K562 (cell line): ENCODE data around the gene LACTBL1. TPM values are rescaled to one million over a fixed set of nuclear protein-coding genes. Genes with fewer than 3 reads are reported as not detected.

Source experiments
- ATAC-seq: fragments of 200-7000 bp; cut with Tn5 transposase; 3 replicates; pipeline ENCODE4 v1.9.1; 2020; ENCODE audit warnings: moderate library complexity
- BruUV-seq: library from RNA; stranded (reverse); fragments of 400-500 nt; replicated peaks from 2 replicates; lab custom pipeline; 2021; lab: Mats Ljungman, UMichigan
- CTCF ChIA-PET: fragments of 300-600 bp; formaldehyde crosslinking; extraction: SDS; loops from one replicate; lab custom pipeline; 2021; ENCODE audit warnings: low intra/inter-chr PET ratio; lab: Yijun Ruan, JAX
- POLR2A ChIA-PET: fragments of 300-600, 350-650 bp; sonication (Branson Sonifier 250); formaldehyde crosslinking; extraction: SDS; loops from one replicate; lab custom pipeline; 2021; ENCODE audit warnings: antibody characterized with exemption, inconsistent platforms; lab: Yijun Ruan, JAX
- DNase-seq, 4 experiments: peaks; one replicate each; pipeline versions ENCODE4 v3.0.0 to v3.0.0-alpha.2; 2011 to 2018; ENCODE audit warnings: low spot score in 3 of 4, mixed read lengths in 3 of 4; ENCODE audit errors: extremely low read depth in 1 of 4
- FAIRE-seq: peaks from 2 replicates; lab custom pipeline; 2011; peaks lifted over from hg19 to GRCh38; lab: Jason Lieb, UNC
- H2AFZ ChIP-seq: 2 replicates; pipeline ENCODE4 v1.6.0; 2011; ENCODE audit warnings: low read depth, low read length, control low read depth, inconsistent platforms
- H3K27ac ChIP-seq: fragments of 200-600 bp; 3 replicates; pipeline ENCODE4 v1.8.0; 2011; ENCODE audit warnings: low read depth, mild to moderate bottlenecking, control low read depth, inconsistent platforms, low read length, moderate library complexity, mixed read lengths; ENCODE audit errors: extremely low read depth
- H3K27me3 ChIP-seq, 2 experiments: fragments of 300-600 bp in 1 of 2; 2 replicates in 1 of 2; 3 replicates in 1 of 2; pipeline versions ENCODE4 v1.6.0 to v1.8.0; 2011; ENCODE audit warnings: inconsistent platforms in 2 of 2, low read length in 2 of 2, mild to moderate bottlenecking in 1 of 2, mixed read lengths in 1 of 2, moderate library complexity in 1 of 2; ENCODE audit not compliant: control insufficient read depth in 2 of 2, insufficient read depth in 2 of 2
- H3K36me3 ChIP-seq: fragments of 300-600 bp; 3 replicates; pipeline ENCODE4 v1.8.0; 2011; ENCODE audit warnings: mild to moderate bottlenecking, low read length, inconsistent platforms; ENCODE audit not compliant: control insufficient read depth, insufficient read depth
- H3K4me1 ChIP-seq, 2 experiments: fragments of 200-600 bp in 1 of 2; replicated peaks in 1 of 2; 2 replicates in 1 of 2; 3 replicates in 1 of 2; pipeline versions ENCODE4 v1.5.1 to v1.8.0; 2011; ENCODE audit warnings: inconsistent platforms in 2 of 2, low read length in 2 of 2, mild to moderate bottlenecking in 1 of 2, mixed read lengths in 1 of 2, moderate library complexity in 1 of 2; ENCODE audit not compliant: control insufficient read depth in 2 of 2, insufficient read depth in 2 of 2
- H3K4me2 ChIP-seq: 2 replicates; pipeline ENCODE4 v1.6.1; 2011; ENCODE audit warnings: low read length, control low read depth, inconsistent platforms, mixed read lengths; ENCODE audit not compliant: insufficient read depth
- H3K4me3 ChIP-seq: fragments of 200-600 bp; sonication (generic), shearing (Covaris generic); 2 replicates; pipeline ENCODE4 v1.5.1; 2016; ENCODE audit warnings: control low read depth, inconsistent platforms
- H3K79me2 ChIP-seq: fragments of 200-600 bp; 3 replicates; pipeline ENCODE4 v1.8.0; 2011; ENCODE audit warnings: low read length, inconsistent platforms; ENCODE audit not compliant: control insufficient read depth, insufficient read depth
- H3K9ac ChIP-seq, 2 experiments: 2 replicates each; pipeline versions ENCODE4 v1.6.0 to v1.6.1; 2011; ENCODE audit warnings: low read depth in 2 of 2, low read length in 2 of 2, control low read depth in 1 of 2, inconsistent platforms in 1 of 2, mild to moderate bottlenecking in 1 of 2, mixed read lengths in 1 of 2; ENCODE audit not compliant: insufficient read depth in 1 of 2
- H3K9me1 ChIP-seq: one replicate; pipeline ENCODE4 v1.6.0; 2011; ENCODE audit warnings: inconsistent platforms, mild to moderate bottlenecking, low read length, moderate library complexity; ENCODE audit not compliant: control insufficient read depth, insufficient read depth
- H3K9me3 ChIP-seq: replicated peaks from 2 replicates; pipeline ENCODE4 v1.5.1; 2011; ENCODE audit warnings: low read depth, low read length, inconsistent platforms; ENCODE audit not compliant: control insufficient read depth, insufficient read depth
- H4K20me1 ChIP-seq: replicated peaks from 2 replicates; pipeline ENCODE4 v1.6.1; 2011; ENCODE audit warnings: low read length, inconsistent platforms, mixed read lengths; ENCODE audit not compliant: control insufficient read depth, insufficient read depth
- BCLAF1 ChIP-seq, 2 experiments: fragments of 450-650 bp in 1 of 2; IDR thresholded peaks; 2 replicates each; pipeline ENCODE4 v1.6.1; 2011 to 2017; ENCODE audit warnings: low read depth in 2 of 2, antibody characterized with exemption in 1 of 2, borderline replicate concordance in 1 of 2, low read length in 1 of 2, mild to moderate bottlenecking in 1 of 2, mixed read lengths in 1 of 2; ENCODE audit not compliant: control insufficient read depth in 1 of 2
- ELK1 ChIP-seq: sonication (generic); formaldehyde crosslinking; IDR thresholded peaks from 2 replicates; pipeline ENCODE4 v1.8.1; 2022; ENCODE audit warnings: missing genetic modification reagents
- GATAD2A ChIP-seq: fragments of 450-650 bp; IDR thresholded peaks from 2 replicates; pipeline ENCODE4 v1.6.1; 2017
- MLLT1 ChIP-seq, 2 experiments: fragments of 450-650 bp; IDR thresholded peaks; 2 replicates each; pipeline ENCODE4 v1.6.1; 2016
- RBFOX2 ChIP-seq: fragments of 200-400 bp; formaldehyde crosslinking; IDR thresholded peaks from 2 replicates; pipeline ENCODE4 v1.6.1; 2017; ENCODE audit warnings: low read depth, mild to moderate bottlenecking, low read length, moderate library complexity
- TRIM25 ChIP-seq: fragments of 450-650 bp; IDR thresholded peaks from 2 replicates; pipeline ENCODE4 v1.7.0; 2016; ENCODE audit warnings: borderline replicate concordance
- WGBS: fragments of 100-300 bp; shearing (Covaris generic); methylation state at CpG from one replicate; pipeline ENCODE4 v1.1.6; 2016; ENCODE audit warnings: low coverage, mixed read lengths; ENCODE audit not compliant: insufficient coverage; ENCODE audit errors: missing lambda C conversion rate; 5-methylcytosine and 5-hydroxymethylcytosine counted together
- in situ Hi-C: fragments of 300-500 bp; cut with MboI; formaldehyde crosslinking; loops from 4 replicates; pipeline ENCODE4 v1.15.0; 2018; ENCODE audit warnings: inconsistent platforms, mixed read lengths
- intact Hi-C: fragments of 100-400 bp; cut with micrococcal nuclease; formaldehyde crosslinking; loops from 2 replicates; pipeline ENCODE4 v1.14.2; 2022
- polyA plus RNA-seq, 8 experiments: library from polyadenylated mRNA; depleted of rRNA in 4 of 8; stranded (reverse) in 5 of 8; unstranded in 3 of 8; fragments of >200 nt; fragmentation: Nextera tagmentation in 2 of 8; fragmentation: Illumina TruSeq in 1 of 8; extraction: Ambion mirVana in 2 of 8; extraction: Trizol in 1 of 8; gene quantifications; 2 replicates each; pipeline versions ENCODE4 v1.2.1 to v1.2.3, GENCODE V29; 2011 to 2014; ENCODE audit warnings: inconsistent platforms in 1 of 8, missing spikeins in 1 of 8
- total RNA-seq, 7 experiments: library from RNA; depleted of rRNA in 6 of 7; stranded (reverse); fragments of >200 nt in 6 of 7; fragmentation: Illumina TruSeq in 2 of 7; extraction: Trizol in 2 of 7; gene quantifications; 2 replicates each; pipeline versions ENCODE4 v1.2.1 to v1.2.3, GENCODE V29; 2011 to 2021; ENCODE audit warnings: low replicate concordance in 1 of 7

LACTBL1 gene
- total and polyA plus RNA-seq, 9 of the 15 experiments (the other 6 are each of a cell fraction or from before 2014, with no cell fraction given), result not detected

- intact Hi-C loops (no loop called here), in situ Hi-C loops (no loop called here)
- peaks cover 24% of the 10 kb centered on the region for H4K20me1 ChIP-seq
- ChIA-PET POLR2A (no interaction called here), CTCF (no interaction called here)
- no peak overlapping the region for H3K9ac ChIP-seq
- TF ChIP-seq GATAD2A (no peak), MLLT1 (IDR thresholded peaks at IDR 0.05) (no peak), ELK1 (CRISPR knock-in tag) (no peak), RBFOX2 (no peak), TRIM25 (no peak), BCLAF1 (IDR thresholded peaks at IDR 0.05; ENCODE audit: borderline replicate concordance in 1 of 2, control insufficient read depth in 1 of 2, low read depth in 2 of 2, low read length in 1 of 2) (no peak)
- WGBS, result 3% methylated on average over 13 of the region's 13 CpGs
- peaks cover 31 to 91% of the 10 kb centered on the region in 2 experiments for H3K27me3 ChIP-seq
- no peak overlapping the region for H3K4me3 ChIP-seq
- no peak overlapping the region for H3K4me2 ChIP-seq
- H3K9me1 ChIP-seq, result no peaks in the 10 kb centered on the region
- BruUV-seq, result no TSS peak
- no peaks in the 10 kb centered on the region for H3K79me2 ChIP-seq
- no peaks in the 10 kb centered on the region for H3K36me3 ChIP-seq
- no peak overlapping the region for H3K27ac ChIP-seq
- no peak for FAIRE-seq
- H2AFZ ChIP-seq, result no peak overlapping the region
- H3K9me3 ChIP-seq, result no peaks in the 10 kb centered on the region; the same call in 1 of the 2 replicates
- H3K4me1 ChIP-seq, result peaks cover 0 to 3% of the 10 kb centered on the region in 2 experiments; a peak in 1 of 5 replicates
- ATAC-seq, result no peak
- no peak for DNase-seq
Observed at GRCh38 chr1:22910286-22910685, 62.4 kb downstream of the LACTBL1 start.
